Neural progenitor cell (in vitro differentiated cells): ENCODE results near the gene NFS1.

Experiments used
- EZH2 ChIP-seq: fragments of 200-600 bp; sonication (generic); IDR thresholded peaks from 2 replicates; pipeline ENCODE4 v1.6.1; 2017; ENCODE audit warnings: antibody characterized with exemption, mild to moderate bottlenecking, moderate library complexity
- EZH2phosphoT487 ChIP-seq: fragments of 200-600 bp; sonication (generic); IDR thresholded peaks from 2 replicates; pipeline ENCODE4 v1.6.1; 2017; ENCODE audit warnings: antibody characterized with exemption
- TF ChIP-seq, protein P1 (sequence below): fragments of 200-600 bp; sonication (generic); IDR thresholded peaks from 2 replicates; pipeline ENCODE4 v1.5.1; 2017; ENCODE audit warnings: antibody characterized with exemption, mild to moderate bottlenecking

DNA sequence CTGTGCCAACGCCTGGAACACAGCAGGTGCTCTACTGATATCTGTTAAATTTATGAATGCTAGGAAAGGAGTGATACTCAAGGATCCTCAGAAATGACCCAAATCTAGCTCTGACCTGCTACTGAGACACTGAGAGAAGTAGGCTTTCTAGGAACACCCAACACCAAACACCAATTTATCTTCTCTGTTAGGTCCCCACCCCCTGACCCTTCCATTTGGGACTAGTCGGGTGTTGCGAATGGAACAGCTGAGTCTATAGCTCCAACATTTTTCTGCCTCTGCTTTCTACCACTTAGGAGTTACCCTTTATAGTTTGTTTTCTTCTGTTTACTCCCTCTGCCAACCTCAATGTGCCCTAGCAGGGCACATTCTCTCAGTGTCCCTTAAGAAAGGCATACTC is 58.4 kb downstream of the NFS1 start:
- TF ChIP-seq, protein P1, sequence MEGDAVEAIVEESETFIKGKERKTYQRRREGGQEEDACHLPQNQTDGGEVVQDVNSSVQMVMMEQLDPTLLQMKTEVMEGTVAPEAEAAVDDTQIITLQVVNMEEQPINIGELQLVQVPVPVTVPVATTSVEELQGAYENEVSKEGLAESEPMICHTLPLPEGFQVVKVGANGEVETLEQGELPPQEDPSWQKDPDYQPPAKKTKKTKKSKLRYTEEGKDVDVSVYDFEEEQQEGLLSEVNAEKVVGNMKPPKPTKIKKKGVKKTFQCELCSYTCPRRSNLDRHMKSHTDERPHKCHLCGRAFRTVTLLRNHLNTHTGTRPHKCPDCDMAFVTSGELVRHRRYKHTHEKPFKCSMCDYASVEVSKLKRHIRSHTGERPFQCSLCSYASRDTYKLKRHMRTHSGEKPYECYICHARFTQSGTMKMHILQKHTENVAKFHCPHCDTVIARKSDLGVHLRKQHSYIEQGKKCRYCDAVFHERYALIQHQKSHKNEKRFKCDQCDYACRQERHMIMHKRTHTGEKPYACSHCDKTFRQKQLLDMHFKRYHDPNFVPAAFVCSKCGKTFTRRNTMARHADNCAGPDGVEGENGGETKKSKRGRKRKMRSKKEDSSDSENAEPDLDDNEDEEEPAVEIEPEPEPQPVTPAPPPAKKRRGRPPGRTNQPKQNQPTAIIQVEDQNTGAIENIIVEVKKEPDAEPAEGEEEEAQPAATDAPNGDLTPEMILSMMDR = no peak
- TF ChIP-seq EZH2 = no peak
- TF ChIP-seq EZH2phosphoT487 = no peak
